Mesendoderm (in vitro differentiated cells): ENCODE data around the gene MAFF.

ENCODE experiments used
- DNase-seq: peaks from one replicate; pipeline ENCODE4 v3.0.0; 2013
- H2AK5ac ChIP-seq: 2 replicates; pipeline ENCODE4 v1.6.1; 2013; ENCODE audit warnings: low read length, inconsistent platforms
- H2BK120ac ChIP-seq: 2 replicates; pipeline ENCODE4 v1.6.1; 2013; ENCODE audit warnings: low read depth, mild to moderate bottlenecking, low read length, moderate library complexity, mixed read lengths
- H2BK15ac ChIP-seq: replicated peaks from 2 replicates; pipeline ENCODE4 v1.6.1; 2013; ENCODE audit warnings: low read depth, mild to moderate bottlenecking, moderate library complexity
- H2BK5ac ChIP-seq: 2 replicates; pipeline ENCODE4 v1.6.1; 2013; ENCODE audit warnings: low read length, inconsistent platforms
- H3K18ac ChIP-seq: 2 replicates; pipeline ENCODE4 v1.6.1; 2013; ENCODE audit warnings: mild to moderate bottlenecking, low read length, mixed read lengths
- H3K23ac ChIP-seq: one replicate; pipeline ENCODE4 v1.6.1; 2013; ENCODE audit warnings: low read length
- H3K27ac ChIP-seq: 2 replicates; pipeline ENCODE4 v1.5.1; 2013; ENCODE audit warnings: low read depth, mild to moderate bottlenecking, inconsistent platforms, low read length, moderate library complexity
- H3K27me3 ChIP-seq: 2 replicates; pipeline ENCODE4 v1.6.1; 2013; ENCODE audit warnings: low read length, control low read depth, mild to moderate bottlenecking, inconsistent platforms; ENCODE audit not compliant: insufficient read depth, poor library complexity
- H3K36me3 ChIP-seq: 2 replicates; pipeline ENCODE4 v1.6.1; 2013; ENCODE audit warnings: low read length, inconsistent platforms; ENCODE audit not compliant: control insufficient read depth, insufficient read depth
- H3K4ac ChIP-seq: one replicate; pipeline ENCODE4 v1.6.1; 2013; ENCODE audit warnings: low read depth, mild to moderate bottlenecking, low read length, moderate library complexity
- H3K4me1 ChIP-seq: 2 replicates; pipeline ENCODE4 v1.6.1; 2013; ENCODE audit warnings: low read depth, low read length, inconsistent platforms; ENCODE audit not compliant: control insufficient read depth
- H3K4me2 ChIP-seq: 2 replicates; pipeline ENCODE4 v1.6.1; 2013; ENCODE audit warnings: low read length
- H3K4me3 ChIP-seq: 2 replicates; pipeline ENCODE4 v1.5.1; 2013; ENCODE audit warnings: mild to moderate bottlenecking, low read length
- H3K56ac ChIP-seq: one replicate; pipeline ENCODE4 v1.6.1; 2013; ENCODE audit warnings: low read length
- H3K79me1 ChIP-seq: 2 replicates; pipeline ENCODE4 v1.6.1; 2013; ENCODE audit warnings: low read length, inconsistent platforms
- H3K79me2 ChIP-seq: 2 replicates; pipeline ENCODE4 v1.6.1; 2013; ENCODE audit warnings: mild to moderate bottlenecking, low read length; ENCODE audit not compliant: control insufficient read depth, insufficient read depth
- H3K9ac ChIP-seq: 2 replicates; pipeline ENCODE4 v1.6.1; 2013; ENCODE audit warnings: low read length, inconsistent platforms
- H4K5ac ChIP-seq: one replicate; pipeline ENCODE4 v1.6.1; 2013; ENCODE audit warnings: low read length
- H4K8ac ChIP-seq: one replicate; pipeline ENCODE4 v1.6.1; 2013; ENCODE audit warnings: low read depth, mild to moderate bottlenecking, control low read depth, low read length, moderate library complexity
- WGBS: extraction: QIAGEN DNeasy Blood & Tissue Kit; methylation state at CpG from one replicate; pipeline ENCODE4 v1.1.7; 2013; ENCODE audit warnings: low lambda C conversion rate, missing lambda C conversion rate; ENCODE audit not compliant: insufficient coverage; ENCODE audit errors: extremely low coverage; 5-methylcytosine and 5-hydroxymethylcytosine counted together

MAFF gene

DNA sequence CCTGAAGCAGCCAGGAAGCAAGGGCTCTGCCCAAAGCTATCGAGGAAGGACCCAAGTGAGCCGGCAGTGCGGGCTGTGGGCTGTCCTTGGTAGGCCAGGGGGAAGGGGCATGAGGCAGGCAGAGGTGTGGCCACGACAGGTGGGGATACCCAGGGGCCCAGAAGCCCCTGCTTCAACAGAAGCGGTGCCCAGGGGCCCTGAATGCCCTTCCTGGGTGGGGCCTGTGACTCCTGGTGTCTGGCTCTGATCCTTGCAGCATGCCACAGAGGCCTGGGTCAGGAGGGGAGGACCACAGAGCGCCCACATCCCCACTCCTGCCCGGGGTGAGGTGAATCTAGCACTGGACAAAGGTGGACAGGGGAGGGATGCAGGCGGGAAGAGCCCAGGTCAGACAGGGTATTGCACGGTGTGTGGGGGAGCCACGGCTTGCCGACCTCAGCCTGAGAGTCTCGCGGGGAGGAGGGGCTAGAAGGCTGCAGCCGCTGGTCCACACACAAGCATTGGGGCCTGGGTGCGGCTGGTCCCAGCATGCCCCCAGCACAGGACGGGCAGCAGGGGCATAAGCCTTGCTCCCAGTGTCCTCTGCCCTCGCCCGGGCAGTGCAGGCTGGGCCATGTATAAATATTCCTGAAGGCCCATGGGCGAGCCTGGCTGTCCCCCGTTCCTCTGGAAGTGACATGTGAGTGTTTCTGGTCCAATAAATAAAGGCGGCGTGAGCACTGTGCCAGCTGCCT is 19.0 kb downstream of the MAFF start:
- H3K79me1 ChIP-seq = no peaks in the 10 kb centered on the region
- no peak overlapping the region for H4K8ac ChIP-seq
- H3K4me3 ChIP-seq = no peak overlapping the region
- H2BK15ac ChIP-seq = no peak overlapping the region
- DNase-seq = no peak
- H3K27me3 ChIP-seq = no peaks in the 10 kb centered on the region
- H2AK5ac ChIP-seq = no peak overlapping the region
- no peak overlapping the region for H3K56ac ChIP-seq
- no peak overlapping the region for H3K4ac ChIP-seq
- H3K36me3 ChIP-seq = no peaks in the 10 kb centered on the region
- peaks cover 3% of the 10 kb centered on the region for H3K4me1 ChIP-seq
- H3K27ac ChIP-seq = no peak overlapping the region
- H3K79me2 ChIP-seq = no peaks in the 10 kb centered on the region
- no peak overlapping the region for H3K4me2 ChIP-seq
- H2BK5ac ChIP-seq = no peak overlapping the region
- no CpG with 5 or more reads among the region's 22 CpGs for WGBS
- no peak overlapping the region for H3K23ac ChIP-seq
- no peak overlapping the region for H4K5ac ChIP-seq
- no peak overlapping the region for H3K18ac ChIP-seq
- H2BK120ac ChIP-seq = no peak overlapping the region
- H3K9ac ChIP-seq = no peak overlapping the region

DNA sequence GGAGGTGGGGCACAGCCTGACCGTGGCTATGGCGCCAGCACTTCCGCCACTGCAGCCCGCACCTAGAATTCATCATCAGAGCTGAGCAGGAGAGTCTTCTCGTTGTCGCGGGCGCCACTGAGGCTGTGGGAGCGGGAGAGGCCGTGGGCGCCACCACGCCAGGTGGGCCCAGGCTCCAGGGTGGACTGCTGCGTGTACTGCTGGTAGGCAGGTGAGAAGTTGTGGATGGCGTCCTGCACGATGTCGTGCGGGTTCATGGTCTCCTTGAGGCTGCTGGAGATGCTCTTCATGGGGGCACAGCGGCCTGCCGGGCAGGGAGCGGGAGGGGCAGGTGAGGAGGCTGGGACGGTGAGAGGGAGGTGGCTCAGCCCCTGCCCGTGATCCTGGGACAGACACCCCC is 19.6 kb downstream of the MAFF start:
- Histone ChIP-seq H3K56ac (no peak overlapping the region), H3K23ac (no peak overlapping the region), H3K4me3 (no peak overlapping the region), H3K27me3 (no peaks in the 10 kb centered on the region), H3K36me3 (no peaks in the 10 kb centered on the region), H2BK120ac (no peak overlapping the region), H3K4me2 (no peak overlapping the region), H4K8ac (no peak overlapping the region), H3K4ac (no peak overlapping the region), H3K27ac (no peak overlapping the region), H2BK15ac (no peak overlapping the region), H3K4me1 (peaks cover 3% of the 10 kb centered on the region), H2BK5ac (no peak overlapping the region), H3K18ac (no peak overlapping the region), H2AK5ac (no peak overlapping the region), H3K79me2 (no peaks in the 10 kb centered on the region), H3K79me1 (no peaks in the 10 kb centered on the region), H3K9ac (no peak overlapping the region), H4K5ac (no peak overlapping the region)
- WGBS = no CpG with 5 or more reads among the region's 22 CpGs
- no peak for DNase-seq

DNA sequence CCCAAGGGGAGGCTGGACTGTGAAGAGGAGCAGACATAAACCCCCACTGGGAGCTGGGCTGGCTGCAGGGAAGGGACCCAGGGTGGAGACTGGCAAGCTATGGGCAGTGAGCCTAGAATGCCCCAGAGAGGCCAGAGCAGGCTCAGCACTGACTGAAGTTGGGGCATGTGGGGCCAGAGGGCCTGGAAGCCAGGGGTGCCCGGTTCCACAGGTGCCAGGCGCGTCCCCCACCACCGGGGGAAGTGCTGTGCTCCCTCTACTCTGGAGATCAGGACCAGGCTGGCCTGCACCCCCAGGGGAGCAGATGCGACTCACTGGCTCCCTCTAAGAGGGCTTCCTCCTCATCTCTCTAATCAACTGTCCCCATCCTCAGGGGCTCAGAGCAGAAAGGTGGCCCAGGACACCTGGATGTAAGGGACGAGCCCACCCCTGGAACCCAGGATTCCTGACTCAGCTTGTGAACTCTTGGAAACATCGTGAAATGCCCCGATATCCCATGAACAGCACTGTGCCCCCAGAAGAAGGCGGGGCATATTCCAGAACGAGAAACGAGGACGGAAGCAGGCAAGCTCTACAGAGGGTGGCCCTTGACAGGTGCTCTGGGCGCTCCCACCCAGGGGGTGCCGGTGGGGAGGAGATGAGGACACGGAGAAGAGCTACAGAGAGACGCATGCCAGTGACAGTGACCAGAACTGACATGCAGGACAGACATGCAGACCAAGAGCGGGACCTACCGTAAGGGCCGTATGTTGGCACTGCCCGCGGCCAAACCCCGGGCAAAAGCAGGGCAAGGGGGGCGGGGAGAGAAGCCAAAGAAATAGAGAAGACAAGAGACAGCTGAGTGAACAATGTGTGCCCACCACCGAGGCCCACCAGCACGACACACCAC is 20.4 kb downstream of the MAFF start:
- no peak overlapping the region for H3K56ac ChIP-seq
- H3K9ac ChIP-seq = no peak overlapping the region
- no peaks in the 10 kb centered on the region for H3K36me3 ChIP-seq
- H4K8ac ChIP-seq = no peak overlapping the region
- H2BK15ac ChIP-seq = no peak overlapping the region
- H3K4me1 ChIP-seq = peaks cover 3% of the 10 kb centered on the region
- H2BK120ac ChIP-seq = no peak overlapping the region
- no peak overlapping the region for H3K27ac ChIP-seq
- no peak overlapping the region for H3K18ac ChIP-seq
- WGBS = no CpG with 5 or more reads among the region's 25 CpGs
- no peak overlapping the region for H2AK5ac ChIP-seq
- H4K5ac ChIP-seq = no peak overlapping the region
- H3K4me3 ChIP-seq = no peak overlapping the region
- H3K27me3 ChIP-seq = no peaks in the 10 kb centered on the region
- H3K4ac ChIP-seq = no peak overlapping the region
- H3K79me1 ChIP-seq = no peaks in the 10 kb centered on the region
- DNase-seq = no peak
- no peak overlapping the region for H2BK5ac ChIP-seq
- no peak overlapping the region for H3K4me2 ChIP-seq
- H3K23ac ChIP-seq = no peak overlapping the region
- no peaks in the 10 kb centered on the region for H3K79me2 ChIP-seq

DNA sequence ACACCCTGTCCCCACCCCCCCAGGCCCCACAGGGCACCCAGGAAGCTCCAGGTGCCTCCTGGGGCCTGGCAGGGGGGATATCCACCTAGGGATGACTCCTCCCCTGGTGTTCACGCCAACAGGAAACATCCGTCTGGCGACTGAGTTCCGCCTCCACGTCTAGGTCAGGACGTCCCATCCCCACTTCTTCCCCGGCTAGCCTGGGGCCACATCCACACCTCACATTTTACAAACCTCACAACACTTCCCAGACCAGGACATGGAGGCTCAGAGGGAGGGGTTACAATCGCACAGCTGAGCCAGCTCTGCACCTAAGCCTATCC is 21.0 kb downstream of the MAFF start:
- Histone ChIP-seq H3K18ac (no peak overlapping the region), H3K4me1 (peaks cover 3% of the 10 kb centered on the region), H3K79me2 (no peaks in the 10 kb centered on the region), H2BK15ac (no peak overlapping the region), H3K4ac (no peak overlapping the region), H4K5ac (no peak overlapping the region), H3K36me3 (no peaks in the 10 kb centered on the region), H3K79me1 (no peaks in the 10 kb centered on the region), H2AK5ac (no peak overlapping the region), H3K9ac (no peak overlapping the region), H3K27ac (no peak overlapping the region), H3K56ac (no peak overlapping the region), H2BK120ac (no peak overlapping the region), H3K4me3 (no peak overlapping the region), H2BK5ac (no peak overlapping the region), H4K8ac (no peak overlapping the region), H3K27me3 (no peaks in the 10 kb centered on the region), H3K4me2 (no peak overlapping the region), H3K23ac (no peak overlapping the region)
- DNase-seq = no peak
- WGBS = no CpG with 5 or more reads among the region's 8 CpGs

DNA sequence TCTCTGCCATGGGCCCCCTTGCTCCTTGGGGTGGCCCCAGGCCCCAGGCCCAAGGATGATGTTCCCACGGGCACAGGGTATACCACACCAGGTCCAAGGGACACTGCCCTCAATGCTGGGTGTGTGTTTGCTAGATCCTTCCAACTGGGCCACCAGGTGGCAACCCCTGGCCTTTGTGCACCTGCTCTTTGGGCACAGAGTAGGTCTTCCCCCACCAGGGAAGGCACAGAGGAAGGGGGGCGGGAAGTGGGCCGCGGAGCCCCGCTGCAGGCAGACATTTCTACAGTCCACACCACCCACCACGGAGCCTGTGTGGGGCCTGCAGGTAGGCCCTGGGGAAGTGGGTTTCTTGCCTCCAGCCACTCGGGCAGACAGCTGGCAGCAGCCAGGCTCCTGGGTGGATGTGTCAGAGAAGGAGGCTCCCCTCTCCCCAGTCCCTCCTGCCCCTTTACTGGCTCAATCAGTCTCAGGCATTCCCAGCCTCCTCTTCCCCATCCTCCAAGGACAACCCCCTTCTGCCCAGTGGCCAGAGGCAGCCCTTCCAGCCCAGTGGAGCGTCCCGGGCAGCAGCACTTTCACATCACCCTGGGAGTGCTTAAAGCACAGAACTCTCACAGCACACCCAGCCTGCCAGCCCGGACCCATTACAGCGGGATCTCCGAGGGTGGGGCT is 21.6 kb downstream of the MAFF start:
- Histone ChIP-seq H3K79me1 (no peaks in the 10 kb centered on the region), H4K5ac (no peak overlapping the region), H3K4me2 (no peak overlapping the region), H3K27me3 (no peaks in the 10 kb centered on the region), H2AK5ac (no peak overlapping the region), H3K9ac (no peak overlapping the region), H4K8ac (no peak overlapping the region), H3K36me3 (no peaks in the 10 kb centered on the region), H3K4me3 (no peak overlapping the region), H2BK5ac (no peak overlapping the region), H3K4ac (no peak overlapping the region), H2BK120ac (no peak overlapping the region), H3K27ac (no peak overlapping the region), H3K18ac (no peak overlapping the region), H2BK15ac (no peak overlapping the region), H3K79me2 (no peaks in the 10 kb centered on the region), H3K23ac (no peak overlapping the region), H3K4me1 (peaks cover 3% of the 10 kb centered on the region), H3K56ac (no peak overlapping the region)
- no CpG with 5 or more reads among the region's 12 CpGs for WGBS
- DNase-seq = no peak
